Neural cell (in vitro differentiated cells): ENCODE data around the gene IGSF5. TPM values are rescaled to one million over a fixed set of nuclear protein-coding genes. Genes with fewer than 3 reads are reported as not detected.

Experiments used
- H2AFZ ChIP-seq: fragments of 200-600, 300-800 bp; sonication (generic), shearing (Covaris generic); 2 replicates; pipeline ENCODE4 v1.6.0; 2014; ENCODE audit warnings: low read depth, mild to moderate bottlenecking, antibody characterized with exemption, low read length, moderate library complexity
- H3F3A ChIP-seq: fragments of 200-600 bp; shearing (Covaris generic); 2 replicates; pipeline ENCODE4 v1.6.1; 2016; ENCODE audit warnings: mild to moderate bottlenecking, moderate library complexity, mixed read lengths, antibody characterized with exemption, low read length; ENCODE audit not compliant: insufficient read depth, poor library complexity, severe bottlenecking
- H3K27ac ChIP-seq: fragments of 200-600, 300-800 bp; sonication (generic), shearing (Covaris generic); 2 replicates; pipeline ENCODE4 v1.5.1; 2014; ENCODE audit warnings: mild to moderate bottlenecking, low read length, moderate library complexity
- H3K27me3 ChIP-seq: fragments of 300-800, 200-600 bp; sonication (generic), shearing (Covaris generic); 2 replicates; pipeline ENCODE4 v1.6.0; 2014; ENCODE audit warnings: mild to moderate bottlenecking, low read depth, low read length, moderate library complexity; ENCODE audit not compliant: insufficient read depth
- H3K36me3 ChIP-seq: fragments of 300-800, 200-600 bp; sonication (generic), shearing (Covaris generic); 2 replicates; pipeline ENCODE4 v1.5.1; 2014; ENCODE audit warnings: mild to moderate bottlenecking, antibody characterized with exemption, low read length, moderate library complexity; ENCODE audit not compliant: insufficient read depth
- H3K4me2 ChIP-seq: fragments of 300-800, 200-600 bp; sonication (generic), shearing (Covaris generic); 2 replicates; pipeline ENCODE4 v1.6.0; 2014; ENCODE audit warnings: mild to moderate bottlenecking, low read length
- H3K4me3 ChIP-seq: fragments of 300-800, 200-600 bp; sonication (generic), shearing (Covaris generic); 2 replicates; pipeline ENCODE4 v1.5.1; 2014; ENCODE audit warnings: mild to moderate bottlenecking, low read length, moderate library complexity
- H3K79me2 ChIP-seq: fragments of 200-600 bp; shearing (Covaris generic); replicated peaks from 2 replicates; pipeline ENCODE4 v1.6.0; 2014; ENCODE audit warnings: mild to moderate bottlenecking, low read length, moderate library complexity; ENCODE audit not compliant: insufficient read depth
- H3K9ac ChIP-seq: fragments of 300-800, 200-600 bp; sonication (generic), shearing (Covaris generic); 2 replicates; pipeline ENCODE4 v1.6.1; 2016; ENCODE audit warnings: mild to moderate bottlenecking, low read length, mixed read lengths
- H3K9me2 ChIP-seq: fragments of 200-600 bp; shearing (Covaris generic); 2 replicates; pipeline ENCODE4 v1.6.1; 2016; ENCODE audit warnings: mild to moderate bottlenecking, low read length, mixed read lengths; ENCODE audit not compliant: insufficient read depth
- H3K9me3 ChIP-seq: fragments of 200-600, 300-800 bp; sonication (generic), shearing (Covaris generic); 2 replicates; pipeline ENCODE4 v1.6.1; 2016; ENCODE audit warnings: mild to moderate bottlenecking, mixed run types, low read length, moderate library complexity, mixed read lengths
- H4K20me1 ChIP-seq: fragments of 200-600 bp; shearing (Covaris generic); 2 replicates; pipeline ENCODE4 v1.6.1; 2016; ENCODE audit warnings: mild to moderate bottlenecking, mixed run types; ENCODE audit not compliant: insufficient read depth
- CTCF ChIP-seq: fragments of 450-650 bp; IDR thresholded peaks from 2 replicates; pipeline ENCODE4 v1.5.1; 2014; ENCODE audit warnings: antibody characterized with exemption, mild to moderate bottlenecking, moderate library complexity; ENCODE audit not compliant: poor library complexity, severe bottlenecking
- EP300 ChIP-seq: fragments of 450-650 bp; conservative IDR thresholded peaks from 2 replicates; pipeline ENCODE4 v1.6.1; 2014; ENCODE audit warnings: antibody characterized with exemption, mild to moderate bottlenecking, moderate library complexity; ENCODE audit not compliant: poor library complexity, severe bottlenecking
- EZH2 ChIP-seq: fragments of 200-600, 300-800 bp; shearing (Covaris generic), sonication (generic); IDR thresholded peaks from 2 replicates; pipeline ENCODE4 v1.6.1; 2014; ENCODE audit warnings: antibody characterized with exemption, low read length, borderline replicate concordance, mild to moderate bottlenecking; ENCODE audit not compliant: insufficient read depth, poor library complexity, severe bottlenecking
- MXI1 ChIP-seq: fragments of 450-650 bp; conservative IDR thresholded peaks from 2 replicates; pipeline ENCODE4 v1.6.1; 2014; ENCODE audit warnings: antibody characterized with exemption, mild to moderate bottlenecking; ENCODE audit not compliant: poor library complexity, severe bottlenecking
- POLR2AphosphoS5 ChIP-seq: IDR thresholded peaks from 2 replicates; pipeline ENCODE4 v1.6.1; 2012
- RAD21 ChIP-seq: fragments of 450-650 bp; conservative IDR thresholded peaks from 2 replicates; pipeline ENCODE4 v1.6.1; 2014; ENCODE audit warnings: antibody characterized with exemption, mild to moderate bottlenecking, moderate library complexity
- SMC3 ChIP-seq: fragments of 450-650 bp; conservative IDR thresholded peaks from 2 replicates; pipeline ENCODE4 v1.6.1; 2014; ENCODE audit warnings: antibody characterized with exemption, mild to moderate bottlenecking, moderate library complexity; ENCODE audit not compliant: poor library complexity
- TAF1 ChIP-seq: IDR thresholded peaks from 2 replicates; pipeline ENCODE4 v1.6.1; 2012; ENCODE audit warnings: low read depth
- polyA plus RNA-seq: library from polyadenylated mRNA; depleted of rRNA; stranded (reverse); fragments of >200 nt; gene quantifications from 2 replicates; pipeline ENCODE4 v1.2.3, GENCODE V29; 2014
- TF ChIP-seq, protein P1 (sequence below): IDR thresholded peaks from 2 replicates; pipeline ENCODE4 v1.6.1; 2012; ENCODE audit warnings: borderline replicate concordance

Gene IGSF5
- polyA plus RNA-seq, 1 donor from 2014 or later = 1.1 TPM

GRCh38 chr21:39851002-39851618 lies 106.1 kb downstream of the IGSF5 start:
- H3K27me3 ChIP-seq = no peaks in the 10 kb centered on the region

More at GRCh38 chr21:39851002-39851618, 106.1 kb downstream of the IGSF5 start:
- H3K27ac ChIP-seq = no peak overlapping the region
- H3K4me2 ChIP-seq = no peak overlapping the region
- H3K9me2 ChIP-seq = no peaks in the 10 kb centered on the region
- H3K9me3 ChIP-seq = no peaks in the 10 kb centered on the region
- H3K9ac ChIP-seq = no peak overlapping the region
- TF ChIP-seq EZH2 (no peak), RAD21 (no peak), POLR2AphosphoS5 (no peak), TAF1 (no peak), CTCF (no peak), EP300 (no peak), MXI1 (no peak), SMC3 (no peak)
- TF ChIP-seq, protein P1, sequence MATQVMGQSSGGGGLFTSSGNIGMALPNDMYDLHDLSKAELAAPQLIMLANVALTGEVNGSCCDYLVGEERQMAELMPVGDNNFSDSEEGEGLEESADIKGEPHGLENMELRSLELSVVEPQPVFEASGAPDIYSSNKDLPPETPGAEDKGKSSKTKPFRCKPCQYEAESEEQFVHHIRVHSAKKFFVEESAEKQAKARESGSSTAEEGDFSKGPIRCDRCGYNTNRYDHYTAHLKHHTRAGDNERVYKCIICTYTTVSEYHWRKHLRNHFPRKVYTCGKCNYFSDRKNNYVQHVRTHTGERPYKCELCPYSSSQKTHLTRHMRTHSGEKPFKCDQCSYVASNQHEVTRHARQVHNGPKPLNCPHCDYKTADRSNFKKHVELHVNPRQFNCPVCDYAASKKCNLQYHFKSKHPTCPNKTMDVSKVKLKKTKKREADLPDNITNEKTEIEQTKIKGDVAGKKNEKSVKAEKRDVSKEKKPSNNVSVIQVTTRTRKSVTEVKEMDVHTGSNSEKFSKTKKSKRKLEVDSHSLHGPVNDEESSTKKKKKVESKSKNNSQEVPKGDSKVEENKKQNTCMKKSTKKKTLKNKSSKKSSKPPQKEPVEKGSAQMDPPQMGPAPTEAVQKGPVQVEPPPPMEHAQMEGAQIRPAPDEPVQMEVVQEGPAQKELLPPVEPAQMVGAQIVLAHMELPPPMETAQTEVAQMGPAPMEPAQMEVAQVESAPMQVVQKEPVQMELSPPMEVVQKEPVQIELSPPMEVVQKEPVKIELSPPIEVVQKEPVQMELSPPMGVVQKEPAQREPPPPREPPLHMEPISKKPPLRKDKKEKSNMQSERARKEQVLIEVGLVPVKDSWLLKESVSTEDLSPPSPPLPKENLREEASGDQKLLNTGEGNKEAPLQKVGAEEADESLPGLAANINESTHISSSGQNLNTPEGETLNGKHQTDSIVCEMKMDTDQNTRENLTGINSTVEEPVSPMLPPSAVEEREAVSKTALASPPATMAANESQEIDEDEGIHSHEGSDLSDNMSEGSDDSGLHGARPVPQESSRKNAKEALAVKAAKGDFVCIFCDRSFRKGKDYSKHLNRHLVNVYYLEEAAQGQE = no peak
- H3F3A ChIP-seq = no peaks in the 10 kb centered on the region
- no peak overlapping the region for H2AFZ ChIP-seq
- no peaks in the 10 kb centered on the region for H3K79me2 ChIP-seq
- no peak overlapping the region for H3K4me3 ChIP-seq
- H3K36me3 ChIP-seq = no peaks in the 10 kb centered on the region
- H4K20me1 ChIP-seq = no peaks in the 10 kb centered on the region

Other genes starting within 250 kb of the IGSF5 start
- gene B3GALT5, start 132.2 kb upstream of the IGSF5 start, polyA plus RNA-seq = 0.50 and 0.80 TPM in 2 replicates
- 9.2 and 10.1 TPM in 2 replicates for gene PCP4, start 122.3 kb downstream of the IGSF5 start, polyA plus RNA-seq